NCI-H2081 treated with DMSO at 0.1 percent for 48 hours (cell line): Measurements from ENCODE around the gene NDUFV3.
"Not testable (repeated sequence)": the region's sequence is repeated elsewhere in the genome, so short reads cannot be mapped to it uniquely, and the experiment has no call there.

Source experiments
- DNase-seq: peaks from one replicate; lab custom pipeline; 2025; lab: John Stamatoyannopoulos, UW

NDUFV3 gene

GRCh38 chr21:42892582-42892930 lies 553 bp upstream of the NDUFV3 start:
- DNase-seq = no peak

- DNase-seq = no peak
Measured at GRCh38 chr21:42900446-42900845, 7.3 kb downstream of the NDUFV3 start.

DNA sequence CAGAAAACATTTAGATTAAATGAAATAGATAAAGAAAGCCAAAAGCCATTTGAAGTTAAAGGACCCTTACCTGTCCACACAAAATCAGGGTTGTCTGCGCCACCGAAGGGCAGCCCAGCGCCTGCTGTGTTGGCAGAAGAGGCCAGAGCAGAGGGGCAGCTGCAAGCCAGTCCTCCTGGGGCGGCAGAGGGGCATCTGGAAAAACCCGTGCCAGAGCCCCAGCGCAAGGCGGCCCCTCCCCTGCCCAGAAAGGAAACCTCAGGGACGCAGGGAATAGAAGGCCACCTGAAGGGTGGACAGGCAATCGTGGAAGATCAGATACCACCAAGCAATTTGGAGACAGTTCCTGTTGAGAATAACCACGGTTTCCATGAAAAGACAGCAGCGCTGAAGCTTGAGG lies 10.7 kb downstream of the NDUFV3 start:
- DNase-seq = no peak

DNA sequence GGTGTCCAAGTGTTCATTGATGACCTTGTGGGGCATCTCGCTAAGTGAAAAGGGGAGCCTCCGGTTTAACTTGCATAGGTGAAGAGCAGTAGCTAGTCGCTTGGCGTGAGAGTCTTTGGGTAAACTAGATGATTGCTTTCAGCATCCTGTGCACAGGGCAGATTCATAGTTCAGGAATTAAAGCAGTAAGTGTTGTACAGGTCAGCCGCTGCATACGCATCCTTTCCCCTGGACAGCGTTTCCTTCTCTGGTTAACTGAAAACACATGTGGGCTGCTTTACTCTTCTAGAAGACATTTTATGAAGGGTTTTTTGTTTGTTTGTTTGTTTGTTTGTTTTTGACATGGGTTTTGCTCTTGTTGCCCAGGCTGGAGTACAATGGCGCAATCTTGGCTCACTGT lies 12.1 kb downstream of the NDUFV3 start:
- DNase-seq = no peak

DNA sequence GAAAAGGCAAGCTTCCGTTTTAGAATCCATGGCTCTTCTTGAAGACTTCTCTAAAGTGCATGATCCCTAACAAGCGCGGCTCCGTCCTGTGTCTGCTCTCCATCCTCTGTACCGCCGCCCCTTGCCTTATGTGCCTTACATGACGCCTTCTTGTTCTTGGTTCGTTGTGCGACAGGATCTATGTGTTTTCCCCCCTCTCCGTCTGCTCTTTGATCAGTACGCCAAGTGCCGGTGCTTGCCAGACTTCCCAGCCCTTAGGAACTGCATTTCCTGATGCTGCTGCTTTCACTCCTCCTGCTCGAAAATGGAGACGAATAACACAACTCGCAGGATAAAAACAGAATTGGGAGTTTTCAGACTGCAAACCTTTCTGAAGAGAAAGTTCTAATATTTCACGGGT lies 13.1 kb downstream of the NDUFV3 start:
- DNase-seq = no peak

DNA sequence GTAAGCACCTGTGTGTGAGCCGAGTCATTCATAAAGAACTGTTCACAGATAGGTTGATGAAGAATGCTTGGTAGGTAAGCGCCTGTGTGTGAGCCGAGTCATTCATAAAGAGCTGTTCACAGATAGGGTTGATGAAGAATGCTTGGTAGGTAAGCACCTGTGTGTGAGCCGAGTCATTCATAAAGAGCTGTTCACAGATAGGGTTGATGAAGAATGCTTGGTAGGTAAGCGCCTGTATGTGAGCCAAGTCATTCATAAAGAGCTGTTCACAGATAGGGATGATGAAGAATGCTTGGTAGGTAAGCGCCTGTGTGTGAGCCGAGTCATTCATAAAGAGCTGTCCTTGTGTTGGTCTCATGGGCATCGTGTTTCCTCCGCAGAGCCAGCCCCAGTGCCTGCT lies 15.4 kb downstream of the NDUFV3 start:
- DNase-seq = not testable (repeated sequence)

DNA sequence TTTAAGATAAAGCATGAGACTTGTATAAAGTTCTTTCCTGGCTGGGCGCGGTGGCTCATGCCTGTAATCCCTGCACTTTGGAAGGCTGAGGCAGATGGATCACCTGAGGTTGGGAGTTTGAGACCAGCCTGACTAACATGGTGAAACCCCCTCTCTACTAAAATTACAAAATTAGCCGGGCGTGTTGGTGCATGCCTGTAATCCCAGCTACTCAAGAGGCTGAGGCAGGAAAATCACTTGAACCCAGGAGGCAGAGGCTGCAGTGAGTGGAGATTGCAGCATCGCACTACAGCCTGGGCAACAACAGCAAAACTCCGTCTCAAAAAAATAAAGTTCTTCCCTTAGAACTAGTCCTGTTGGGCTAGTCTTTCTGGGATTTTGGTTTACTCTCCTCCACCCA lies 18.8 kb downstream of the NDUFV3 start:
- DNase-seq = not testable (repeated sequence)

- DNase-seq = no peak
Measured at GRCh38 chr21:42913476-42913875, 20.4 kb downstream of the NDUFV3 start.

DNA sequence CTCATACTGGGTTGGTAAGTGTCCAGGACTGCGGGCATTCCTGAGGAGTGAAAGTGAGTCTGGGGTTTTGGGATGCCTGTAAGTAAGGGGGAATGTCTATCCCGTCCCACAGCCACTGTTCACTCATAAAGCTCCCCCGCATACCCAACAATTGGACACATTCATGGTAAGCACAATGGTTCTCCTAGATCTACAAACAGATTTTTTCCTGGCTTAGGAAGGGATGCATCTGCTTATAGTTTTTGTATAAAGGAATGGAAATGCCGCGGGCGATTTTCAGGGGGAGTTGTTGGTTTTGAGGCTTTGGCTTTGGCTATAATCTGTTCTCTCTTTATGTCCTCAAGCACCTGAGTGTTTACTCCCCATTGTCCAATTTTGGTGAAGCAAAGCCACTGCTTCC lies 25.2 kb downstream of the NDUFV3 start:
- DNase-seq = no peak

DNA sequence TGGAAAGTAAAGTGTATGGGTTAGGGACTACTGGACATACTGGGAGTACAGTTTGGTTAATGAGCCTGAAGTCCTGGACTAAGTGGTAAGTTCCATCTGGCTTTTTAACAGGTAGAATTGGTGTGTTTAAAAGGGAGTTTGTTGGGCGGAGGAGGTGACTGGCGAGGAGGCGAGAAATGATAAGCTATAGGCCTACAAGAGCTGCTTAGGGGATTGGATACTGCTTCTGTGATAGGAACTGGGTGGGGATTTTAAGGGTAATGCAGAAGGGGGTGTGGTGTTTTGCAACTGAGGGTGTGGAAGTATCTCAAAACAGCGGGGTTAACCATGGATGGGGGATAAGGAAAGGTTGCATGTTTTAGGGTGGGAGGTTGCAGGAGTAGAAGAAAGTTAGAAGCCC lies 28.8 kb downstream of the NDUFV3 start:
- no peak for DNase-seq

DNA sequence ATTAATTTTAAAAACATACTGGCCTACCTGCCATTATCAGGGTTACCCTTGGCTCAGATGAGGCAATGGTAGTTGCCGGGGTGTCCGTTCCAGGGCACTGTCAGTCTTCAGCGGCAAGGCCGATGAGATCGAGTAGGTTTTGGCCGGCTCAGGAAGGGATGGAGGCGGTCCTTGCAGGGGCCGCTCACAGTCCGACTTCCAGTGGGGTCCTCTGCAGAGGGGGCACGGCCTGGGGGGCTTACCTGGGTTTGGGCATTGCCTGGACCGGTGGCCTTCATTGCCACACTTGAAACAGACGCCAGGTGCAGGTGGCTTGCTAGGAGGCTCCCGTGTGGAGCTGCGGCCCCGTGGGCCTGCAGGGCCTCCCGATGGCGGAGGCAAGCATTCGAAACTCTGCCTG lies 29.8 kb downstream of the NDUFV3 start:
- no peak for DNase-seq

DNA sequence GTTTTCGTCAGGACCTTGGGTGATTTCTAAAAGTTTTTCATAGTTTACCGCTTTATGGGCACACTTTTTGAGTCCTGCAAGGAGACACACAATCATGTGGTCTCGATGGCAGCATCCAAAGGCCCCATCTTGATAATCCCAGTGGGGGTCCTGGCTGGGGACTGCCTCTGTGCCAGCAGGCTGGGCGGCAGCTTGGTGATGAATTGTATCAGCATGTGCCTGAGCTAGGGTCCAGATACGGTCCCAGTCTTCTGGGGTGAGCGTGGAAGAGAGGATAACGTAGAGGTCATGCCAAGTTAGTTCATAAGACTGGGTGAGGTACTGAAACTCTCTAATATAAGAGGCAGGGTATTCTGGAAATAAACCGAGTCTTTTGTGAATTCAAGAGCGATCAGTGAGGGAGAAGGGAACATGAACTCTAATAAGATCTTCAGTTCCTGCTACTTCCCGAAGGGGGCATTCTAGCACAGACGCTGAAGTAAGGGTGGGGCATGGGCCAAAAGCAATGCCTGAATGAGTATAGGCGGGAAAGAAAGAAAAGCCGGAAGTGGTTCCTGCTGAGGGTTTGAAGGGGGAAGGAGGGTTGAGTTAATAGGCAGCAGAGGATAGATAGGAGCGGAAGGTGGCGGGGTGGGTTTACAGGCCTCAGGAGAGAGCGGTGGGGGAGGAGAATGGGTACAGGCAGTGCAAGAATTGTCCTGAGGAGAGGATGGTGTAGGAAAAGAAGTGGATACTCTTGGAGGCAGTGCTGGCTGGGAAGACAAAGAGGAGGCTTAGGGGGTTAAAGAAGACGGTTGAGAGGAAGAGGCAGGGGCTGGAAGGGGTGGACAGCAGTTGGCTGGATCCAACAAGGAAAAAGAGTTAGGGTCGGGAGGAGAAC lies 30.7 kb downstream of the NDUFV3 start:
- DNase-seq = peak; percentile 63

GRCh38 chr21:42924433-42924751 lies 31.3 kb downstream of the NDUFV3 start:
- DNase-seq = no peak

DNA sequence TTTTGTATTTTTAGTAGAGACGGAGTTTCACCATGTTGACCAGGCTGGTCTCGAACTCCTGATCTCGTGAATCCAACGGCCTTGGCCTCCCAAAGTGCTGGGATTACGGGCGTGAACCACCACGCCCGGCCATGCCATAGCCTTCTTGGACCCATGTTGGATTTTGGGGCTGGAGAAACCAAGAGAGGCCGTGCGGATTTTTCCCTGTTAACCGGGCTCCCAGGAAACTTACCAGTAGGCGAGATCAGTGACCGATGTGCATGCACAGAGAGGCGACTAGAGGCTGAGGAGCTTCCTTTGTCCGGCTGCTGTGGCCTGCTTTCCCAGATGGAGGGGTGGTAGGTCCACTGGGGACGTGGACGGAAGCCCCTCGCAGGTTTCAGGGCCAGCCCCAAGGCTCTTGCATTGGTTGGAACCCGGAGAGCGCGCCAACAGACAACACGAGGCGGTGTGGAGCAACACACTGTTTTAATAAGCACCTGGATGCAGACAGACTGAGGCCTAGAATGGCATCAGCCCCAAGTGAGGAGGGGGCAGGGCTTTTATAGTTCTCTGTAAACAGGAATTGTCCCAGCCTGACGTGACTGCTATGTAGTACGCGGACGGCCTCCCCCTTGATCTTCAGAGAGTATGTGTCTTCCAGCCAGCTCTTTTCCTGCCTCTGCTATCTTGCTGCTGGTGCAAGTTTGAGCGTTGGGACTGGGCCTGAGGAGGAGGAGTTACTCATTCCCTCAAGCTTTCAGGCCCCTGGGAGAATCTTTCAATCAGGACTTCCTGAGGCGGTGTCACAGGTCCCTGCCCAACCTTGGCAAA lies 32.2 kb downstream of the NDUFV3 start, which contains the start of gene ERVH48-1:
ERVH48-1 (minus strand) TSS at position 517 of the 813 bp plus-strand sequence. CDS start 6,624 bp downstream, outside the sequence.
- DNase-seq = no peak

DNA sequence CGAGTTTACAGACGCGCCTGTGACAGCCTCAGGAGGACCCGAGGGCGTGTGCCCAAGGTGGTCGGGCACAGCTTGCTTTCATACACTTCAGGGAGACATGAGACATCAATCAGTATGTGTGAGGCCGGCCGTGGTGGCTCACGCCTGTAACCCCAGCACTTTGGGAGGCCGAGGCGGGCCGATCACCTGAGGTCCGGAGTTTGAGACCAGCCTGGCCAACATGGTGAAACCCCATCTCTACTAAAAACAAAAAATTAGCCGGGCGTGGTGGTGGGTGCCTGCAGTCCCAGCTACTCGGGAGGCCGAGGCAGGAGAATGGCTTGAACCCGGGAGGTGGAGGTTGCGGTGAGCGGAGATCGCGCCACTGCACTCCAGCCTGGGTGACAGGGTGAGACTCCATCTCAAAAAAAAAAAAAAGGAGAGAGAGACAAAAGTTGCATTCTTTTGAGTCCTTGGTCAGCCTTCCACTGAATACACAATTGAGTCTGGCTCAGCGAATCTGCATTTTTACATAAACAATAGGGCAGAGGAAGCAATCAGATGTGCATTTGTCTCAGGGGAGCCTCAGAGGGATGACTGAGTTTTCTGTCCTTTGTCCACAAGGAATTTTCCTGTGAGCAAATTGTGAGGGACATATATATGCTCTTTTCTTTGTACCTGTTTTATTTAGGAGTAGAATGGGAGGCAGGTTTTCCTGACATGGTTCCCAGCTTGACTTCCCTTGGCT lies 34.5 kb downstream of the NDUFV3 start:
- DNase-seq = not testable (repeated sequence)

DNA sequence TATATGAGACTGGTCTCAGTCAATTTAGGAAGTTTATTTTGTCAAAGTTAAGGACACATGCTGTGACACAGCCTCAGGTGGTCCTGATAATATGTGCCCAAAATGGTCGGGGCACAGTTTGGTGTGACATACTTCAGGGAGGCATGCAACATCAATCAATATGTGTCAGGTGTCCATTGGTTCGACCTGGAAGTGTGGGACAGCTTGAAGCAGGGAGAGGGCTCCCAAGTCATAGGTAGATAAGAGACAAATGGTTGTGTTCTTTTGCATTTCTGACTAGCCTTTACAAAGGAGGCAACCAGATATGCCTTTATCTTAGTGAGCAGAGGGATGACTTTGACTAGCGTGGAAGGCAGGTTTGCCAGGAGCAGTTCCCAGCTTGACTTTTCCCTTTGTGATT lies 36.9 kb downstream of the NDUFV3 start:
- no peak for DNase-seq

- no peak for DNase-seq
Measured at GRCh38 chr21:42931560-42932235, 38.6 kb downstream of the NDUFV3 start.

DNA sequence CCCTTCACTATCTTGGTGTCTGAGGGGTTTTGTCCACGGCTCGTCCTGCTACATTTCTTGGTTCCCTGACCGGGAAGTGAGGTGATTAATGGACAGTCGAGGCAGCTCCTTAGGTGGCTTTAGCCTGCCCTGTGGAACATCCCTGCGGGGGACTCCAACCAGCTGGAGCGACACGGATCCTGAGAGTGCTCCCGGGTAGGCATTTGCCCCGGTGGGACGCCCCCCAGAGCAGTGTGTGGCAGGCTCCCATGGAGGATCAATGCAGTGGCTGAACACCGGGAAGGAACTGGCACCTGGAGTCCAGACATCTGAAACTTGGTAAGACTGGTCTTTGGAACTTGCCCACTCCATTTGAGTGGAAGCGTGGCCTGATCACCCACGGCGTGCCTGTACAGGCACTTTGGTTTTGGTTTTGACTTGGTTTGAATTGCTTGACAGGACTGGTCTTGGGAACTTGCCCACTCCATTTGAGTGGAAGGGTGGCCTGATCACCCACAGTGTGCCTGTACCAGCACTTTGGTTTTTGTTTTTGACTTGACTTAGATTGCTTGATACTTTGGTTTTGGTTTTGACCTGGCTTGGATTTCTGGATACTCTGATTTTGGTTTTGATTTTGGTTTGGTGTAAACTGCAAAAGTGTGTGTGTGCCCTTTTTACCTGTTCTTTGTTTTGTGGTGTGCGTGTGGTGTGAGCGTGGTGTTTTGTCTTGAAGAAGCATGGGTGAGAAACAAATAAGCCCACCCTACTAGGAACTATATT lies 39.4 kb downstream of the NDUFV3 start:
- DNase-seq = not testable (repeated sequence)

- DNase-seq = not testable (repeated sequence)
Measured at GRCh38 chr21:42933137-42933970, 40.2 kb downstream of the NDUFV3 start.

- not testable (repeated sequence) for DNase-seq
Measured at GRCh38 chr21:42933973-42934372, 40.9 kb downstream of the NDUFV3 start.
